ENCODE measurements around the gene ADCY2. TPM values are rescaled to one million over a fixed set of nuclear protein-coding genes. Genes with fewer than 3 reads are reported as not detected.

Gene ADCY2
- total RNA-seq, 2 experiments from 2014 or later: not detected

- no peaks in the 10 kb centered on the region for H3K36me3 ChIP-seq (ENCODE audit: insufficient read depth, low read length)
- no peak for DNase-seq (ENCODE audit: low spot score)
- CTCF ChIA-PET (ENCODE audit: unreplicated experiment): no interaction called here
These were observed 261.2 kb downstream of the ADCY2 start for GRCh38 chr5:7657153-7657552.

GRCh38 chr5:7659420-7659819 lies 263.5 kb downstream of the ADCY2 start:
- Histone ChIP-seq H3K27ac (ENCODE audit: low read depth, low read length, poor library complexity, severe bottlenecking) (no peak overlapping the region), H3K36me3 (ENCODE audit: insufficient read depth, low read length) (no peaks in the 10 kb centered on the region), H3K79me2 (ENCODE audit: insufficient read depth, low read depth, low read length) (no peaks in the 10 kb centered on the region), H3K4me3 (ENCODE audit: low read depth, low read length, poor library complexity, severe bottlenecking) (no peak overlapping the region), H4K20me1 (ENCODE audit: insufficient read depth, low read length) (no peaks in the 10 kb centered on the region), H3K9me2 (ENCODE audit: insufficient read depth, low read length) (no peaks in the 10 kb centered on the region), H3K4me1 (ENCODE audit: insufficient read depth, low read length, poor library complexity, severe bottlenecking) (no peaks in the 10 kb centered on the region), H3K4me2 (ENCODE audit: low read length) (no peak overlapping the region), H2AFZ (ENCODE audit: low read length) (no peak overlapping the region), H3K9me3 (ENCODE audit: low read length) (no peaks in the 10 kb centered on the region)
- TF ChIP-seq CTCF (conservative IDR thresholded peaks at IDR 0.05; ENCODE audit: low read length) (no peak), EZH2phosphoT487 (IDR thresholded peaks at IDR 0.05; ENCODE audit: borderline replicate concordance, low read depth, low read length) (no peak)
- ChIA-PET CTCF (ENCODE audit: unreplicated experiment) (no interaction called here), POLR2A (no interaction called here)
- BruUV-seq (replicated peaks): no TSS peak
- intact Hi-C loops (cut with micrococcal nuclease; ENCODE audit: unreplicated experiment): no loop called here
- no peak for DNase-seq (ENCODE audit: low spot score)

More at GRCh38 chr5:7657153-7657552, 261.2 kb downstream of the ADCY2 start:
- TF ChIP-seq CTCF (conservative IDR thresholded peaks at IDR 0.05; ENCODE audit: low read length) (no peak), EZH2phosphoT487 (IDR thresholded peaks at IDR 0.05; ENCODE audit: borderline replicate concordance, low read depth, low read length) (no peak)
- Histone ChIP-seq H3K9me2 (ENCODE audit: insufficient read depth, low read length) (no peaks in the 10 kb centered on the region), H3K27ac (ENCODE audit: low read depth, low read length, poor library complexity, severe bottlenecking) (no peak overlapping the region), H4K20me1 (ENCODE audit: insufficient read depth, low read length) (no peaks in the 10 kb centered on the region), H3K9me3 (ENCODE audit: low read length) (no peaks in the 10 kb centered on the region), H3K79me2 (ENCODE audit: insufficient read depth, low read depth, low read length) (no peaks in the 10 kb centered on the region), H3K4me3 (ENCODE audit: low read depth, low read length, poor library complexity, severe bottlenecking) (no peak overlapping the region), H3K4me1 (ENCODE audit: insufficient read depth, low read length, poor library complexity, severe bottlenecking) (no peaks in the 10 kb centered on the region), H2AFZ (ENCODE audit: low read length) (no peak overlapping the region), H3K4me2 (ENCODE audit: low read length) (no peak overlapping the region)
- intact Hi-C loops (cut with micrococcal nuclease; ENCODE audit: unreplicated experiment): no loop called here
- BruUV-seq (replicated peaks): no TSS peak
- POLR2A ChIA-PET: no interaction called here

GRCh38 chr5:7662289-7662688 lies 266.4 kb downstream of the ADCY2 start:
- intact Hi-C loops (cut with micrococcal nuclease; ENCODE audit: unreplicated experiment): no loop called here
- Histone ChIP-seq H3K27ac (ENCODE audit: low read depth, low read length, poor library complexity, severe bottlenecking) (no peak overlapping the region), H3K9me2 (ENCODE audit: insufficient read depth, low read length) (no peaks in the 10 kb centered on the region), H3K4me2 (ENCODE audit: low read length) (no peak overlapping the region), H3K4me1 (ENCODE audit: insufficient read depth, low read length, poor library complexity, severe bottlenecking) (no peaks in the 10 kb centered on the region), H3K79me2 (ENCODE audit: insufficient read depth, low read depth, low read length) (no peaks in the 10 kb centered on the region), H3K36me3 (ENCODE audit: insufficient read depth, low read length) (no peaks in the 10 kb centered on the region), H2AFZ (ENCODE audit: low read length) (no peak overlapping the region), H3K9me3 (ENCODE audit: low read length) (no peaks in the 10 kb centered on the region), H4K20me1 (ENCODE audit: insufficient read depth, low read length) (no peaks in the 10 kb centered on the region), H3K4me3 (ENCODE audit: low read depth, low read length, poor library complexity, severe bottlenecking) (no peak overlapping the region)
- no TSS peak for BruUV-seq (replicated peaks)
- ChIA-PET POLR2A (no interaction called here), CTCF (ENCODE audit: unreplicated experiment) (no interaction called here)
- DNase-seq (ENCODE audit: low spot score): no peak
- TF ChIP-seq CTCF (conservative IDR thresholded peaks at IDR 0.05; ENCODE audit: low read length): no peak

Measured in OCI-LY7 (cell line).